Keratinocyte (primary cell): ENCODE data around the gene FSIP1. TPM values are rescaled to one million over a fixed set of nuclear protein-coding genes. Genes with fewer than 3 reads are reported as not detected.

Experiments used
- DNase-seq: peaks from one replicate; pipeline ENCODE4 v3.0.0-alpha.2; 2011; ENCODE audit warnings: low read depth, missing footprints, low spot score
- FAIRE-seq: peaks from 2 replicates; lab custom pipeline; 2011; peaks lifted over from hg19 to GRCh38; lab: Jason Lieb, UNC
- H2AFZ ChIP-seq: 2 replicates; pipeline ENCODE4 v1.6.0; 2012; ENCODE audit warnings: low read length, control low read depth, inconsistent platforms; ENCODE audit not compliant: control insufficient read depth
- H3K27ac ChIP-seq: 2 replicates; pipeline ENCODE4 v1.5.1; 2011; ENCODE audit warnings: low read length; ENCODE audit not compliant: control insufficient read depth, insufficient read depth
- H3K27me3 ChIP-seq: 3 replicates; pipeline ENCODE4 v1.6.0; 2011; ENCODE audit warnings: low read length; ENCODE audit not compliant: control insufficient read depth, insufficient read depth; ENCODE audit errors: extremely low read depth
- H3K36me3 ChIP-seq, 2 experiments: 2 replicates in 1 of 2; 3 replicates in 1 of 2; pipeline ENCODE4 v1.5.1; 2011; ENCODE audit warnings: low read length in 2 of 2, mild to moderate bottlenecking in 1 of 2; ENCODE audit not compliant: control insufficient read depth in 2 of 2, insufficient read depth in 2 of 2; ENCODE audit errors: extremely low read depth in 1 of 2
- H3K4me1 ChIP-seq: 3 replicates; pipeline ENCODE4 v1.5.1; 2011; ENCODE audit warnings: low read length; ENCODE audit not compliant: control insufficient read depth, insufficient read depth; ENCODE audit errors: extremely low read depth
- H3K4me2 ChIP-seq: 3 replicates; pipeline ENCODE4 v1.6.0; 2011; ENCODE audit warnings: low read depth, low read length; ENCODE audit not compliant: control insufficient read depth, insufficient read depth; ENCODE audit errors: extremely low read depth
- H3K4me3 ChIP-seq, 3 experiments: fragments of 200-600 bp in 1 of 3; sonication (generic) in 1 of 3; 2 replicates in 2 of 3; 3 replicates in 1 of 3; pipeline ENCODE4 v1.5.1; 2011 to 2016; ENCODE audit warnings: low read length in 3 of 3, mild to moderate bottlenecking in 3 of 3, control low read depth in 2 of 3, inconsistent platforms in 1 of 3, low read depth in 1 of 3, mixed read lengths in 1 of 3, mixed run types in 1 of 3, moderate library complexity in 1 of 3; ENCODE audit not compliant: control insufficient read depth in 2 of 3, insufficient read depth in 2 of 3; ENCODE audit errors: extremely low read depth in 1 of 3
- H3K79me2 ChIP-seq: 2 replicates; pipeline ENCODE4 v1.6.0; 2012; ENCODE audit warnings: low read length; ENCODE audit not compliant: control insufficient read depth, insufficient read depth
- H3K9ac ChIP-seq: 3 replicates; pipeline ENCODE4 v1.6.0; 2011; ENCODE audit warnings: low read length; ENCODE audit not compliant: control insufficient read depth, insufficient read depth; ENCODE audit errors: extremely low read depth
- H3K9me1 ChIP-seq: 3 replicates; pipeline ENCODE4 v1.6.0; 2011; ENCODE audit warnings: low read length; ENCODE audit not compliant: control insufficient read depth, insufficient read depth; ENCODE audit errors: extremely low read depth
- H3K9me3 ChIP-seq: 2 replicates; pipeline ENCODE4 v1.5.1; 2012; ENCODE audit warnings: low read depth, low read length; ENCODE audit not compliant: control insufficient read depth
- H4K20me1 ChIP-seq: 3 replicates; pipeline ENCODE4 v1.6.0; 2011; ENCODE audit warnings: low read length; ENCODE audit not compliant: control insufficient read depth, insufficient read depth; ENCODE audit errors: extremely low read depth
- CTCF ChIP-seq, 3 experiments: IDR thresholded peaks in 1 of 3; conservative IDR thresholded peaks in 1 of 3; optimal IDR thresholded peaks in 1 of 3; 2 replicates in 2 of 3; 3 replicates in 1 of 3; pipeline versions ENCODE3 to v1.5.1; 2011; ENCODE audit warnings: low read length in 3 of 3, mild to moderate bottlenecking in 3 of 3, moderate library complexity in 2 of 3, control low read depth in 1 of 3, inconsistent platforms in 1 of 3; ENCODE audit not compliant: insufficient read depth in 2 of 3; ENCODE audit errors: extremely low read depth in 1 of 3
- EZH2 ChIP-seq: IDR thresholded peaks from one replicate; pipeline ENCODE4 v1.6.1; 2012; ENCODE audit warnings: inconsistent platforms, mild to moderate bottlenecking, low read length, moderate library complexity
- dilution Hi-C: fragments of 300-500 bp; cut with MboI; formaldehyde crosslinking; loops from one replicate; pipeline ENCODE4 v1.7.0; 2020; ENCODE audit warnings: low sequenced_read_pairs; ENCODE audit not compliant: extremely low pct_ligation_motif_present
- polyA plus RNA-seq, 5 experiments: library from polyadenylated mRNA; depleted of rRNA in 3 of 5; stranded (reverse) in 3 of 5; stranded (forward) in 1 of 5; unstranded in 1 of 5; fragments of >200 nt; gene quantifications; 1 replicate in 1 of 5; 2 replicates in 3 of 5; 3 replicates in 1 of 5; pipeline versions ENCODE4 v1.2.1 to v1.2.3, GENCODE V29; 2011 to 2012; ENCODE audit warnings: missing spikeins in 2 of 5, low read depth in 1 of 5, low replicate concordance in 1 of 5

Gene FSIP1
- polyA plus RNA-seq, 1 donor (not counting 4 experiments of a cell fraction or from before 2014, with no cell fraction given), result 1.5 TPM

DNA sequence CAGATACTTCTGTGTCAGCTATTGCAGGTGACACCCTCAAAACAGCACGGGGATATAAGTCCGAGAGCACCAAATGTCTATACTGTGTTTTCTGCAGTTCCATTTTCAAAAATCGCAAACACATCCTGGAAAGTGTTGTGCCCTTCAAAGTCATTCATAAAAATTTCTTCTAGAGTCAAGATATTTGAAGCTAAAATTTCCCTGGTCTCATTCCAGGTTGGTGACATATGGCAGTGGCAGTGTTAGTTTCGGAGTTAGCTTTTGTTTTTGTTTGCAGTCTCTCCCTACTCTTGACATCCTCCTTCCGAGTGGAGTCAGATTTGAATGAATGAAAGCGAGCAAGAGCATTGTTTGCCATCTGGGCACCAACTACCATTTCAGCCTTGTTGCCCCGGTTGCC lies 3.2 kb upstream of the FSIP1 start:
- Histone ChIP-seq H3K4me3 (no peak overlapping the region), H3K36me3 (no peaks in the 10 kb centered on the region), H3K4me2 (no peak overlapping the region), H3K27ac (no peak overlapping the region), H3K9ac (no peak overlapping the region), H3K27me3 (no peaks in the 10 kb centered on the region), H3K9me1 (no peaks in the 10 kb centered on the region), H3K4me1 (peaks cover 11% of the 10 kb centered on the region), H3K79me2 (peaks cover 8% of the 10 kb centered on the region), H2AFZ (no peak overlapping the region), H3K9me3 (no peaks in the 10 kb centered on the region), H4K20me1 (no peaks in the 10 kb centered on the region)
- no peak for TF ChIP-seq EZH2
- TF ChIP-seq CTCF (optimal IDR thresholded peaks at IDR 0.05 in 1 of 3, IDR thresholded peaks at IDR 0.05 in 1 of 3, conservative IDR thresholded peaks at IDR 0.05 in 1 of 3; ENCODE audit: extremely low read depth in 1 of 3, insufficient read depth in 2 of 3, low read length in 3 of 3), result no peak
- no peak for FAIRE-seq
- dilution Hi-C loops, result no loop called here
- no peak for DNase-seq

- peaks cover 8% of the 10 kb centered on the region for H3K79me2 ChIP-seq
- no peak overlapping the region for H3K4me2 ChIP-seq
- TF ChIP-seq CTCF (optimal IDR thresholded peaks at IDR 0.05 in 1 of 3, IDR thresholded peaks at IDR 0.05 in 1 of 3, conservative IDR thresholded peaks at IDR 0.05 in 1 of 3; ENCODE audit: extremely low read depth in 1 of 3, insufficient read depth in 2 of 3, low read length in 3 of 3), result no peak
- no peak for TF ChIP-seq EZH2
- no peak overlapping the region for H3K4me3 ChIP-seq
- no peaks in the 10 kb centered on the region for H3K27me3 ChIP-seq
- H3K4me1 ChIP-seq, result peaks cover 11% of the 10 kb centered on the region
- no peaks in the 10 kb centered on the region for H3K9me3 ChIP-seq
- no peaks in the 10 kb centered on the region for H4K20me1 ChIP-seq
- no peak overlapping the region for H3K9ac ChIP-seq
- no peaks in the 10 kb centered on the region for H3K36me3 ChIP-seq
- dilution Hi-C loops, result no loop called here
- no peaks in the 10 kb centered on the region for H3K9me1 ChIP-seq
- FAIRE-seq (no peak), DNase-seq (no peak)
- H2AFZ ChIP-seq, result no peak overlapping the region
- no peak overlapping the region for H3K27ac ChIP-seq
Observed at GRCh38 chr15:39785139-39785538, 2.5 kb upstream of the FSIP1 start.
